Stimulated activated CD4-positive, alpha-beta T cell treated with anti-CD3 and anti-CD28 coated beads, Interleukin-2, amount 100 ng/mL, for 24 hours (primary cell): ENCODE data around the gene FOXJ1.

Source experiments
- DNase-seq, 2 donors: peaks; one replicate each; pipeline ENCODE4 v3.0.0-alpha.2; 2020

The FOXJ1 gene

GRCh38 chr17:76122431-76123190, 18.4 kb downstream of the FOXJ1 start:
- no peak for DNase-seq

- DNase-seq, result peak in 1 of 2 donors; percentile 46
These were observed 19.1 kb downstream of the FOXJ1 start for GRCh38 chr17:76121932-76122430.

GRCh38 chr17:76120658-76121008, 20.4 kb downstream of the FOXJ1 start:
- DNase-seq, result no peak

- DNase-seq, result no peak
These were observed 21.4 kb downstream of the FOXJ1 start for GRCh38 chr17:76119409-76120371.

GRCh38 chr17:76115138-76115754, 25.8 kb downstream of the FOXJ1 start:
- DNase-seq, result no peak

DNA sequence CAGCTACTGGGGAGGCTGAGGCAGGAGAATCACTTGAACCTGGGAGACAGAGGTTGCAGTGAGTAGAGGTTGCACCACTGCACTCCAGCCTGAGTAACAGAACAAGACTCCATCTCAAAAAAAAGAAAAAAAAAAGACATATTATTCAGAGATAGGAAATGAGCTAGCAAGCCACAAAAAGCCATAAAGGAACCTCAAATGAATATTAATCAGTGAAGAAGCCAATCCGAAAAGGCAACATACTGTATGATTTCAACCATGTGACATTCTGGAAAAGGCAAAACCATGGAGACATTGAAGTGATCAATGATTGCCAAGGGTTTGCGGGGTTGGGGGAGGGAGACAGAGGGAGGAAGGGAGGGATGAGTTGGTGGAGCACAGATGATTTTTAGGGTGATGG, 29.1 kb downstream of the FOXJ1 start:
- no peak for DNase-seq

- DNase-seq, result no peak
These were observed 33.5 kb downstream of the FOXJ1 start for GRCh38 chr17:76107509-76107908.

DNA sequence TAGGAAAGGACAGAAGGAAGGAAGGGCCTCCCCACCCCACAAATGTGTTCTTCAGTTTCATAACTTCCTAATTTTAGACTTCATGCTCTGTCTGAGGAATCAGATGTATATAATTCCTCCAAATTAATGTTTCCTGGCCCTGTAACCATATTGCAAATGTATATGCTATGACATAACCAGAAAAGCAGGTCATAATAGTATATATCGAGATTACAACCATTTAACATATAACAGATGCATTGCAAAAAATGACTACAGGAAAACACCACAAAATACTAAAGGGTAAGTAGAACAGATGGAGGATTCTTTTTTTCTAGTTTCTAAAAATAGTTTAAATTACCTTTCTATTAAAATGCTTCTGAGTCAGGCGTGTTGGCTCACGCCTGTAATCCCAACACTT, 34.3 kb downstream of the FOXJ1 start:
- DNase-seq, result no peak

DNA sequence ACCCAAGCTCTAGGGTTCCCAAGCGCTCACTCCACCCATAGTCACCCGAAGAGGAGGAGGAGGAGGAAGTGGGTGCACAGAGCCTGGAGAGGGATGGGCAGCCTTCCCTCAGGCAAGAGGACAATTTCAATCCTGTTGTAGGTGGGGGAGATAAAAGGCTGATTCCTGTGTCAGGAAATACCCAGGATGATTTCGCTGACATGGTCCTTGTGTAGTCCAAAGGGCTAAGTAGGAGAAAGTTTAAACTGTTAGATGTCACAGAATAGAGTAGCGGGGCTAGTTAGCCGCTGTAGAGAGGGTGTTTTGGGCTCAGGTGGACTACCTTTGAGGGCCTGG, 36.2 kb downstream of the FOXJ1 start:
- DNase-seq, result no peak

DNA sequence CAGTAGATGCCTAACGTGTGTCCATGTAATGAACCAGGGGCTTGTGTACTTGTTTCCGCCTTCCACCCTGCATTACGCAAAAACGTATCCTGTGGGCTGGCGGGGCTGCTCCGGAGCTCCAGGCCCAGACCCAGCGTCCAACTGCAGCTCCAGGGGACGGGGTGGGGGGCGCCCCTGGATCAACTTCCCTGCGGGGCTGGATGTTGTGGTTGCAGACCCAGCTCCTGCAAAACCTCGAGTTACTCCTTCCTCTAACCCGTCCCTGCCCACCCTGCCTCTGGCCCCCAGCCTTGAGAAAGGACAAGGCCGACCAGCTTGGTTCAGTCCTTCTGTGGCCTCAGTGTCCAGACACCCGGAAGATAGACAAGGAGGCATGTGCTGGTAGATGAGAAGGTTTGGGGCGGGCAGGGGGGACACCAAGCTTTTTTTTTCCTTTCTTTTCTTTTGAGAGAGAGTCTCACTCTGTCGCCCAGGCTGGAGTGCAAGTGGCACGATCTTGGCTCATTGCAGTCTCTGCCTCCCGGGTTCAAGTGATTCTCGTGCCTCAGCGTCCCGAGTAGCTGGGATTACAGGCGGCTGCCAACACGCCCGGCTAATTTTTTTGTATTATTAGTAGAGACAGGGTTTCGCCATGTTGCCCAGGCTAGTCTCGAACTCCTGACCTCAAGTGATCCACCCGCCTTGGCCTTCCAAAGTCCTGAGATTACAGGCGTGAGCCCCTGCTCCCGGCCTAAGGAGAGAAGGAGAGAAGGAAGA, 36.7 kb downstream of the FOXJ1 start:
- no peak for DNase-seq

DNA sequence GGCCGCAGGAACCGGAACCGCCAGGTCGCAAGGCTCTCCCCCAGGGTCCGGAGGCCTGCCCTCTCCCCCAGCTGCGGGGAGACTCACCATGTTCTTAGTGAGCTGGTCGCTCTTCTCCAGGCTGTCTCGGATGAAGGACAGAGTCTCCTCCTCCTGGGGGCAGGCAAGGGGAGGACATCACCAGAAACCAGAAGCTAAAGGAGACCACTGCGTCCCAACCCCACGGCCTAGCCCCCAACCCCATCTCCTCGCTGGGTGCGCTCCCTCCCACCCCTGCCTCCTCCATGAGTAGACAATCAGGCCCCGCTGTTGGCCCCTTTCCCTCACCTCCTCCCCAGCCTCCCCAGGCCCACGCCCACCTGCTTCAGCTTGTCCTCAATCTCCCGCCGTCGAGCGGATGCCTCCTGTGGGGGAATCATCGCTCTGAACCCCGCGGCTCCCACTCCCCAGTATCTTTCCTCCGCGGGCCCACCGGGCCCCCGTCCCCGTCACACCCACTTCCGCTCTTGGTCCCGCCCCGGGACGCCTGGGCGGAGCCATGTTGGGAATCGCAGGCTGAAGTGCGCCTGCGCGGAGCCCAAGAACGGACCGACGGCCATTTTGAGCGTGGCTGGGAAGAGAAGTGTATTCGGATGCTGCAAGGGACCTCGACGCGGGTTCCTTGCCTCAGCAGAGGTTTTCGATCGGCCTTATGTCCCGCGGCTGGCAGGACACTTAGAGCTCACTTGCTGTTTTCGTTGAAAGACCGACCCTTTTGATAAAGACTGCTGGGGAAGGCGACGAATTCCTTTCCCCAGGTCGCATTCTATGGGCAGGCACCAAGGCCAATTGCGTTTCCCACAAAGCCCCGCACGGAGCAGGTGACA, 37.5 kb downstream of the FOXJ1 start, which contains the start of gene EXOC7:
TSS of gene EXOC7 (minus strand) at position 514 of the 866 bp plus-strand sequence. CDS start at position 419, 95 bp downstream.
- peak; percentile 94 to 96 for DNase-seq

DNA sequence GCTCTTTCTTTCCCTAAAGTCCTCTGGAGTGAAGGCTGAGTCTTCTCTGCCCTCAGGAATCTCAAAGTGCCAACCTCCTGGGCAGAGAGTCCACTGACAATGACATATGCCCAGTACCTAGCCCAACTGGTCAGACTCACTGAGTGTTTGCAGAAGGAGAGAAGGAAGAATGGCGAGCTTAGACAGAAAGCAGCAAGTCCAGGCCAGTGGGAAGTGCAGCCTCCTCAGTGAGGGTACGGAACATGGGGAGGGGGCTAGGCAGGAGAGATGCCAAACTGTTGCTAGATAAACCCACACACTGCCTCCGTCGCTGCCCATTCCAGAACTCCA, 38.1 kb downstream of the FOXJ1 start:
- no peak for DNase-seq

- DNase-seq, result no peak
These were observed 43.2 kb downstream of the FOXJ1 start for GRCh38 chr17:76097716-76098295.

- DNase-seq, result no peak
These were observed 45.1 kb downstream of the FOXJ1 start for GRCh38 chr17:76095943-76096342.

GRCh38 chr17:76094046-76094445, 47.0 kb downstream of the FOXJ1 start:
- DNase-seq, result no peak

GRCh38 chr17:76092526-76093413, 48.3 kb downstream of the FOXJ1 start:
- no peak for DNase-seq

DNA sequence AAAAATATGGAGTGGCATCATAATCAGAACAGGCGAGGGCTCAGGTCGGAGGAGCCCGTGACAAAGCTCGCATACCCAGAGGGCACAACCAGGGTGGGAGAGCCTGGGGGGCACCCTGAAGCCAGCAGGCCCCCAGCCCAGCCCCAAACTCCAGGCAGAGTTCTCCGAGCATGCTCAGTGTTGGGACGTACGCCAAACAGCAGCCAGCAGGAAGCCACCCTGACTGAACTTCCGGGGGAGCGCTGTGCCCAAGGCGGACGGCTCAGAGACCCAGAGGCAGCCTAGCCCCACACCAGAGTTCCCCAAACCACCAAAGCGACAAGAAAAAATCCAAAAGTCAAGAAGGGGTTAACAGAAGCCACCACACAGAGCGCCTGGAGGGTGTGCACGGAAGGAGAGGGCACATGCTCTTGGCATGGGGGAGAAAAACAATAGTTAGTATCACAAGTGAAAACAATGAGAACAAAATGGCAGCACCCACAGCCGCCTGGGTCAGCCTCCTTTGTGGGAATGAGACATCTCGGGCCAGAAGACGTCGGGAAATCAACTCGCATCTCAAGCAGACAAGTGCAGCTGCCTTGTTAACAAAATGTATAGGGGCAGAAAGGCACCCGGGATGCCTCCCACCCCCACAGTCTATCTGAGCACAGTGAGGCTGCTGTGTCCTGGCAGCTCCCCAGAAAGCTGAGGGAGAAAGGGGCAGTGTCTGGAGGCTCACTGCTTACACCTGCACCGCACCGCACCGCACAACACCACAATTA, 49.3 kb downstream of the FOXJ1 start:
- no peak for DNase-seq

- no peak for DNase-seq
These were observed 50.4 kb downstream of the FOXJ1 start for GRCh38 chr17:76090517-76091129.
